CMK (cell line): ENCODE results near the gene SUV39H2.
"Not testable (repeated sequence)": the region's sequence is repeated elsewhere in the genome, so short reads cannot be mapped to it uniquely, and the experiment has no call there.

Source experiments
- DNase-seq: peaks from one replicate; pipeline ENCODE4 v3.0.0-alpha.2; 2010; ENCODE audit warnings: low read depth

Gene SUV39H2

GRCh38 chr10:14936584-14936983 is 57.9 kb downstream of the SUV39H2 start:
- no peak for DNase-seq

- not testable (repeated sequence) for DNase-seq
Observed at GRCh38 chr10:14938971-14939370, 60.3 kb downstream of the SUV39H2 start.

- not testable (repeated sequence) for DNase-seq
Observed at GRCh38 chr10:14942147-14942949, 63.7 kb downstream of the SUV39H2 start.

- DNase-seq = not testable (repeated sequence)
Observed at GRCh38 chr10:14942950-14943338, 64.3 kb downstream of the SUV39H2 start.

GRCh38 chr10:14945108-14945507 is 66.4 kb downstream of the SUV39H2 start:
- DNase-seq = no peak

GRCh38 chr10:14947268-14947667 is 68.6 kb downstream of the SUV39H2 start:
- DNase-seq = no peak

- DNase-seq = no peak
Observed at GRCh38 chr10:14949291-14949690, 70.6 kb downstream of the SUV39H2 start.

GRCh38 chr10:14952851-14953423 is 74.3 kb downstream of the SUV39H2 start:
- DNase-seq = no peak

- DNase-seq = peak; percentile 47
Observed at GRCh38 chr10:14953424-14954000, 74.8 kb downstream of the SUV39H2 start.
